Inflammatory macrophage treated with lipopolysaccharide for 4 hours (primary cell): ENCODE results near the gene UBE4B.
"Not testable (repeated sequence)": the region's sequence is repeated elsewhere in the genome, so short reads cannot be mapped to it uniquely, and the experiment has no call there.

Experiments
- DNase-seq: peaks from one replicate; pipeline ENCODE4 v3.0.0-alpha.2; 2020

The UBE4B gene

DNA sequence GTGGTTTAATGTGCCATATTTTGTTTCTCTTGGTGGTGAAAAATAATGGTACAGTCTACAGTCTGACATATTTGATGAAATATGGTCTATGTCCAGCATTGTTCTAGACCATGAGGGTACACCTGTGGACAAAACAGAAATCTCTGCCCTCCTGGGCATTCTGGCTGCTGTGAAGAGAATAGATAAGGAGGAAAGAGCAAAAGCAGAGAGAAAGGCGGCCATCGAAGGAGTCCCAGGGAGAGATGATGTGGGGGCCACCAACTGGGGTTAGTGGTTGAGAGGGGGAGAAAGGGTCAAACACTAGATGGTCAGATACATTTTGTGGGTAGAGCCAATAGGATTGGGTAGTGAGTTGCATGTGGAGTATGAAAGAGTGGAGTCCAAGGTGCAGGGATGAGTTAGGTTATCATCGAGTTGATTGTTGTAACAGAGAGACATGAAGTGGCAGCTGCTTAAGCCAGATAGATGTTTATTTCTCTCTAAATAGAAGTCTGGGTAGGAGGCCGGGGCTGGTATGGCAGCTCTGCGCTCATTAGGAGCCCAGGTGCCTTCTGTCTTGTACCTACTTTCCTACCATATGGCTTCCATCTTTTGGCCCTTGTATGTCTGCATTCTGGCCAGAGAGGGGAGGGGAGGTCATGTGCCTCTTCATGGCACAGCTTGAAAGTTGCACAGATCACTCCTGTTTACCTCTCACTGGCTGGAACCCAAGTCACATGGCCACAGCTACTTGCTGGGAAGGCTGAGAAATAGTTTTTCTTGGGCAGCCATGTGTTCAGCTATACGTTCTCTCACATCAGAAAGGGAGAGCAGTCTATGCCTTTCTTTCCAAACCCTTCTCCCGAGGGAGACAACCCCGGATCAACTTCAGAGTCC lies 13.0 kb downstream of the UBE4B start:
- no peak for DNase-seq

DNA sequence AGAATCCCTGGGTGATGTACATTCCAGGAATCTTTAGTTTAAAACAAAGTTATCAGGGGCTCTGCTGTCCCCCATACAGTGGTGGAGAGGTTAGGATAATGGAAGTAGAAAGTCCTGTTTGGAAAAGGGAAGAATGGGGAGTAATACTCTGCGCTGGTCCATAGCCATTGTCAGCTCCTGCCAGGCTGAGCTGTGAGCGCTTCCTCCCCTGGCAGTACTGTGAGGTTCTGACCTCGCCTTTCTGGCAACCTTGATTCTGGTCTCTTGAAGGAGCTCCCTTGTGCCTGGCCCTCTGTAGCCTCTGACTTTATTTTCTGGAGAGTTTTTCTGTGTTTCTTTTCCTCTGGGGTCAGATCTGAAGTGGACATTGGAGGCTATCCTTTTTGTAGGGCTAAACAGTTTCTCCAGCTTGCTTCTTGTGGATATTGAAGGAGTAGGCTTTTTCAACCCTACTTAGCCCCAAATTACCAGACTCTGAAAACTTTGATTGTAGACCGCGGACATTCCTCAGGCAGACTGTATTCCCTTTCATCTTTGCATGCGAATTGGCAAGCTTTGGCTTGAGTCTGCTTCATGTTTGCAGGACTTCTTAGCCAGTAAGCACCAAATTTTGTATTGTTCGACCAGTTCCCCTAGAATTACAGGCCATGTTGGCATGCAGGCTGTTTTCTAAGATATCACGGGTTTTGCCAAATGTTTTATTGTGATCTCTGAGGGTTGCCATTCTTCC lies 13.8 kb downstream of the UBE4B start:
- no peak for DNase-seq

GRCh38 chr1:10048601-10049000 lies 15.8 kb downstream of the UBE4B start:
- DNase-seq: no peak

DNA sequence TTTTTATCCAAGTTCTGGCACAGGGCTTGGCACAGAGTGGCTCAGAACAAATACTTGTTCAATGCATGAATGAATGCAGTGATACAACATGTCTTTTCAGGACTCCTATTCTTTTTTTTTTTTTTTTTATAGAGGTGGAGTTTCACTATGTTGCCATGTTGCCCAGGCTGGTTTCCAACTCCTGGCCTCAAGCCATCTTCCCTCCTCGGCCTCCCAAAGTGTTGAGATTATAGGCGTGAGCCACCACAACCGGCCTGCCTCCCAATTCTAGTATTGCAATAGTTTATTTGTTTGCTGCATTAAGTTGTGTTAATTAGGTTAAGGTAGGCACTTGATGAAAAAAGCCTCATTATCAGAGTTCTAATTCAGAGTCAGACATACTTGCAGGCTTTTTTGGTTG lies 17.9 kb downstream of the UBE4B start:
- no peak for DNase-seq

DNA sequence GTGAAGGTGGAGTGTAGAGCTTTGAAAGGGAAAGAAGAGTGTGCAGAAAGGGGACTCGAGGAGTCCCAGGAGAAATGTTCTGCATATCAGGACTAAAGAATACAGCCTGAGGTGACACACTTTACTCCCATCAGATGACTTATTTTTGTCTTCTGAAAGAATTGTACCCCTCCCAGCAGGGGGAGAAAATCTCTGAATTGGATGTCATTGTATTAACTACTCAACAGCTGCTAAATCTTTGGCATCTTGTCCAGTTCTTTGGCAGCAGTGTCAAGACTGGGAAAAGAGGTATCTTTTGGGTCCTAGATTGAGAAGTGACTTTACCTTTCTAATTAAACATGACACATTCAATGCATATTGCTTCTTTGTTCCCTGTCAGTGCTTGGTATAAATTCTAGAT lies 18.9 kb downstream of the UBE4B start:
- DNase-seq: no peak

- DNase-seq: no peak
Observed at GRCh38 chr1:10052347-10052746, 19.6 kb downstream of the UBE4B start.

DNA sequence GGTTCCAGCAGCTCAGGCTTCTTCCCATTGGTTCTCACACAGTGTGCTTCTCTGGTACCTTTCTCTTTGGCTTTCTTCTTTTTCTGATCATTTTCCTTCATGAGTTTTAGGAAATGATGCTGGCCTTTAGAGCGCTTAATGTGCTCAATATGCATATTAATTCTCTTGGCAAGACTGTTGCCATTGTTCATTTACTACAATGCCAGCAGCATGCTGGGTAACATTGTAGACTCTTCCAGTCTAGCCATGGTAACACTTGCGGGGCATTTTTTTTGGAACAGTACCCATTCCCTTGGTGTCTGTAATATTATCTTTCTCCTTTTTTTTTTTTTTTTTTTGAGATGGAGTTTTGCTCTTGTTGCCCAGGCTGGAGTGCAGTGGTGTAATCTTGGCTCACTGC lies 21.7 kb downstream of the UBE4B start:
- DNase-seq: no peak

DNA sequence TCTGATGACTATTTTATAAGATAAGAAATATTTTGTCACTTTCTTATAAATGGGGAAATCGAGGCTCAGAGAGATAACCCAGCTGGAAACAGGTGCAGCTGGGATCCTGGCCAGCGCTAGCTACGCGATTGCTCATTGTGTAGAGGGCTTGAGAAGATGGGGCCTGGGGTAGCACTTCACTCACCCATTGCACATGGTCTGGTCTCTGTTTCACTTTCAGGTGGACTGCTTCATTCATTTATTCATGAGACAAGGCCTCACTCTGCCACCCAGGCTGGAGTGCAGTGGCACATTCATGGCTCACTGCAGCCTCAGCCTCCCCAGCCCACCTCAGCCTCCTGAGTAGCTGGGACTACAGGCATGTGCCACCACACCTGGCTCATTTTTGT lies 23.8 kb downstream of the UBE4B start:
- DNase-seq: peak; percentile 46

- DNase-seq: peak; percentile 54
Observed at GRCh38 chr1:10057343-10057742, 24.6 kb downstream of the UBE4B start.

DNA sequence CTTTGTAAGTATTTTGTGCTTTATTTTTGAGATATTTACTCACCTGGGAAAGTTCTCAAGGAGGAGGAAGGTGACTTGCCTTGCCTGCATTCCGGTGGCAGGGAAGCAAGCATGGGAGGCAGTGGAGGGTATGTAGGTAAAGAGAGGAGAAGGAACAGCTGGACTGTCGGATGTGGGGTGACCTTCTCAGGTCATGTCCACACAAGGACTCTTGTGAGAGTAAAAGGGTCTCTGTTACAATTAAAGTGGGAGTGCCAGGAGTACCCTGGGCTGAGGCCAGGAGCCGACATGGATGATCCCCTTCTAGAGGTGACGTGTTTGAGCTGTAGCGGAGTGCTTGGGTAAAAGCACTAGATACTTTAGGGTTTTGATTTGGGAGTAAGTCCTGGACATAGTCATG lies 25.0 kb downstream of the UBE4B start:
- DNase-seq: no peak

DNA sequence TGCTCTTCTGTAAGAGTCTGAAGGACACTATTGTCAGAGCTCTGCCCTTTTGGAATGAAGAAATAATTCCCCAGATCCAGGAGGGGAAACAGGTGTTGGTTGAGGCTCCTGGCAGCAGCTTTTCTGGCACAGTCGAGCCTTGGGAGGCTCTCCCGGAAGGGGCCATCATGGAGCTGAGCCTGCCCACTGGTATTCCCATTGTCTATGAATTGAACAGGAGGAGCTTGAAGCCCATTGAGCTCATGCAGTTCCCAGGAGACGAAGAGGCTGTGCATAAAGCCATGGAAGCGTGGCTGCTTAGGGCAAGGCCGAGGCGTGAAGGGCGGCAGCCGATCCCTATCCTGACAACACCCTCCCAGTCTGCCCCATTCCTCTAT lies 26.6 kb downstream of the UBE4B start:
- no peak for DNase-seq

DNA sequence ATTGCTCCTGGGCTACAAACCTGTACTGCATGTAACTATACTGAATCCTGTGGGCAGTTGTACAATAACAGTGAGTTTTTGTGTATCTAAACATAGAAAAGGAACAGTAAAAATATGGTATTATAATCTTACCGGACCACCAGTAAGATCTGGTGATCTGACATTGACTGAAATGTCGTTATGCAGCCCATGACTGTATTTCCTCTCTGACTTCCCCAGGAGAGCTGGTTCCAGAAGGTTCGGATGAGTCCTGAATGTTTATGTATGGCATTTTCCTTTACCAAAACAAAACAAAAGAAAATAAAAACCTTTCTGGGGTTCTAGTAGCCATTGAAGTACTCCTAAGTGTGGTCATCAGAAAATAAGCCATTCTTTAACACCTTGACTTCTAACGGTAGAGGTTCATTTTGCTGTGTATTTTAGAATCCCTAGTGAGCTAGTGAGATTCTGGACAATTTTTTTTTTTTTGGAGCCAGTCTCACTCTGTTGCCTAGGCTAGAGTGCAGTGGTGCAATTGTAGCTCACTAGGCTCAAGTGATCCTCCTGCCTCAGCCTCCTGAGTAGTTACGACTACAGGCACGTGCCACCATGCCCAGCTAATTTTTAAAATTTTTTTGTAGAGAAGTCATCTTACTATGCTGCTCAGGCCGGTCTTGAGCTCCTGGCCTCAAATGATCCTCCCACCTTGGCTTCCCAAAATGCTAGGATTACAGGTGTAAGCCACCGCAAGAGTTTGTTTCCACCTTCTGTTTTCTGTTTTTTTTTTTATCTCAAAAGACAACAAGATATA lies 27.7 kb downstream of the UBE4B start:
- no peak for DNase-seq

DNA sequence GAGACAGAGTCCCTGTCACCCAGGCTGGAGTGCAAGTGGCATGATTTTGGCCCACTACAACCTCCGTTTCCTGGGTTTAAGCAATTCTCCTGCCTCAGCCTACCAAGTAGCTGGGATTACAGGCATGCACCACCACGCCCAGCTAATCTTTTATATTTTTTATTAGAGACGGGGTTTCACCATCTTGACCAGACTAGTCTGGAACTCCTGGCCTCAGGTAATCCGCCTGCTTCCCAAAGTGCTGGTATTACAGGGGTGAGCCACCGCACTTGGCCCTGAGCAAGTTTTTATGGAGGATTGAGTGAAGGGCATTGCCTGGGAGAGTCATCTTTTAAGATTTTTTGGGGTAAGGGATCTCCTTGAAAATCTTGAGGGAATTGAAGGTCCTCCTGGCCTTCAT lies 28.5 kb downstream of the UBE4B start:
- DNase-seq: no peak

- DNase-seq: no peak
Observed at GRCh38 chr1:10063878-10064277, 31.1 kb downstream of the UBE4B start.

DNA sequence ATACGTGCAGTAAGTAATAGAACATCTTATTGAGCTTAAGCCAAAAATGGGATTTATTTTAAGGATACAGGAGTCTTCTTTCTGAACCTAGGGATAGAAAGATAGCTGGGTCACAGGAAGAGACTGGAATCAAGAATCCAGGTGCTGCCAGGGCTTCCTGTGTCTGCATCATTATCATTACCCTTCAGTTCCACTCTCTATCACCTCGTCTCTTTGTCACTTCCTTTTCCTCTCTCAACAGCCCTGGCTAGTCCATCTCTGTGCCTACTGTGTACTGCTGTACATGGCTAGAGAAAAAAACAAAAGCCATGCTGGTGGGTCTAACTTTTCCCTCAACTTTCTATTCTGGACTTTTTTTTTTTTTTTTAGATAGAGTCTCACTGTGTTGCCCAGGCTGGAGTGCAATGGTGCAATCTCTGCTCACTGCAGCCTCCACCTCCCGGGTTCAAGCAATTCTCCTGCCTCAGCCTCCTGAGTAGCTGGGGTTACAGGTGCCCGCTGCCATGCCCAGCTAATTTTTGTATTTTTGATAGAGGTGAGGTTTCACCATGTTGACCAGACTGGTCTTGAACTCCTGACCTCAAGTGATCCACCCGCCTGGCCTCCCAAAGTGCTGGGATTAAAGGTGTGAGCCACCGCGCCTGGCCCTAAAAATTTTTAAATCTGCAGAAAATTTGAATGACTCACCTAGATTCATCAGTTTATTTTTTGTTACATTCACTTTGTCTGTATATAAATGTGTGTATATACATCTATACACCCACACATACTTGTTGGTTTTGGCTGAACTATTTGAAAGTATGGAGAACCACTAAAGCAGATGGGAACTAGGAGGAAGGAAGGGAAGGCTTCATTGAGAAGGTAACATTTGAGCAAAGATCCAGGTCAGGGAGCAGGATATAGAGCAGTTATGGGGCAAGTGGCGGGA lies 31.9 kb downstream of the UBE4B start:
- DNase-seq: no peak

- DNase-seq: peak; percentile 85
Observed at GRCh38 chr1:10065344-10065685, 32.6 kb downstream of the UBE4B start.

DNA sequence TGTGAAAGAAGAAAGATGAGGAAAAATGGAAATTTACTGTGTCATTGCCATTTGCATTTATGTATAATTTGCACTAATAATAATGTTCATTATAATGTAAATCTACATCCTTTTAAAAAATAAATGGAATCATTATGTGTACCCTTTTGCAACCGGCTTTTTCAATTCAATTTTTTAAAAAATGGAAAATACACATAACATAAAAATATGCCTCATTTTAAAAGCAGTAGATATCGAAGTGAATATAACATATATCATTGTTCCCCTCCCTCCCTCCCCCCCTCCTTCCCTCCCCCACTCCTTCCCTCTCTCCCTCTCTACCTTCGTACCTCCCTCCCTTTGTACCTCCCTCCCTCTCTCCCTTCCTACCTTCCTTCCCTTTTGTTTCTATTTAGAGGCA lies 33.0 kb downstream of the UBE4B start:
- DNase-seq: no peak

GRCh38 chr1:10068605-10069294 lies 36.0 kb downstream of the UBE4B start:
- no peak for DNase-seq

DNA sequence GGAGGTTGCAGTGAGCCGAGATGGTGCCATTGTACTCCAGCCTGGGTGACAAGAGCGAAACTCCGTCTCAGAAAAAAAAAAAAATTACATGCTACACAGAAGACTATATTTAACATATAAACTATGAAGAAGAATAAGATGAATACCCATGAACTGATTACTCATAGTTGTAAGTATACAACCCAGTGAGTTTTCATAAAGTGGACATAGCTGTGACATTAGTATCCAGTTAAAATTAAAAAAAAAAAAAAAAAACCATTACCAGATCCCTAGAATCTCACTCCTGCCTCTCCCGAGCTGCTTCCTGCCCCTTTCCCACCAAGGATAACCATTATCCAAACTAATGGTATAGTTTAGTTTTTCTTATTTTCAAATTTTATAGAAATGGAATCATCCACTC lies 37.4 kb downstream of the UBE4B start:
- no peak for DNase-seq

DNA sequence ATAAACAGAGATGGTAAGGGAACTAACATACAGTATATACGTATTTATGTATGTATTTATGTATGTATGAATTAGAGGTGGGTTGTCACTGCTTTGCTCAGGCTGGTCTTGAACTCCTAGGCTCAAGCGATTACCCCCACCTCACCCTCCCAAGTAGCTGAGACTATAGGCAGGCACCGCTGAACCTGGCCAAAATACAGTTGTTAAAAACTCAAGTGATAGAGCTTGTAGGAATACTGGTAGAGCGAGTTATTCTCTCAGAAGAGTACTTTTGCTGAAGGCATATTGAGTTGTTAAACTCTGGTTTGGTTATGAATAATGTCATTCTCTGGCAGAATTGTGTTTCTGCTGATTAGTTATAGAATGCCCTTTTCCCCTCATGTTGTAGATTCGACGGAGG lies 38.9 kb downstream of the UBE4B start:
- no peak for DNase-seq

GRCh38 chr1:10073371-10073770 lies 40.6 kb downstream of the UBE4B start:
- DNase-seq: not testable (repeated sequence)
